ENCODE data around the gene PYGB.
A peak's percentile ranks its signal among the peaks of the same experiment; 100 is the strongest.
"Not testable (repeated sequence)": the region's sequence is repeated elsewhere in the genome, so short reads cannot be mapped to it uniquely, and the experiment has no call there.

PYGB gene

DNA sequence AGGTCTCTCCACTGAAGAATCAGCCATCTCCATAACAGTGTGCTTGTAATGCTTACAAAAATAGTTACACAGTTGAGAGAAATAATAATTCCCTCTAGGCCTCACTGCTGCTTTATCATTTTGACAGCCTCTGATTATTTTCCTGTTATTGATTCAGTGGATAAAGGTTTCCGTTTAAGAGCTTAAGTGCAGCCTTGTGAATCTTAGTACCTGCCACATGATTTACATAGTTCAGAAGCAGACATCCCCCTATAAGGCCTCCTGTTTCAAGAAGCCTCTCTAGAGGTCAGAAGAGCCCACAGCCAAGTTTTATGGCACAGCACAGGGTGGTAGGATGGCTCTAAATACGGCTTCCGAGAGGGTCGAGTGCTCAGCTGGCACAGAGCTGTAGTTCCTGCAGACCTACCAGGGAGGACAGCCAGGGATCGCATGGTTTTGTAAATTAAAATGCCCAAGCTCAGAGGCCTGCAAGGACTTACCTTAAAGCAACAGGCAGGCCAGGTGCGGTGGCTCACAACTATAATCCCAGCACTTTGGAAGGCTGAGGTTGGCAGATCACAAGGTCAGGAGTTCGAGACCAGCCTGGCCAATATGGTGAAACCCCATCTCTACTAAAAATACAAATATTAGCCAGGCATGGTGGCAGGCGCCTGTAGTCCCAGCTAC, 17.6 kb upstream of the PYGB start:
- DNase-seq = no peak

DNA sequence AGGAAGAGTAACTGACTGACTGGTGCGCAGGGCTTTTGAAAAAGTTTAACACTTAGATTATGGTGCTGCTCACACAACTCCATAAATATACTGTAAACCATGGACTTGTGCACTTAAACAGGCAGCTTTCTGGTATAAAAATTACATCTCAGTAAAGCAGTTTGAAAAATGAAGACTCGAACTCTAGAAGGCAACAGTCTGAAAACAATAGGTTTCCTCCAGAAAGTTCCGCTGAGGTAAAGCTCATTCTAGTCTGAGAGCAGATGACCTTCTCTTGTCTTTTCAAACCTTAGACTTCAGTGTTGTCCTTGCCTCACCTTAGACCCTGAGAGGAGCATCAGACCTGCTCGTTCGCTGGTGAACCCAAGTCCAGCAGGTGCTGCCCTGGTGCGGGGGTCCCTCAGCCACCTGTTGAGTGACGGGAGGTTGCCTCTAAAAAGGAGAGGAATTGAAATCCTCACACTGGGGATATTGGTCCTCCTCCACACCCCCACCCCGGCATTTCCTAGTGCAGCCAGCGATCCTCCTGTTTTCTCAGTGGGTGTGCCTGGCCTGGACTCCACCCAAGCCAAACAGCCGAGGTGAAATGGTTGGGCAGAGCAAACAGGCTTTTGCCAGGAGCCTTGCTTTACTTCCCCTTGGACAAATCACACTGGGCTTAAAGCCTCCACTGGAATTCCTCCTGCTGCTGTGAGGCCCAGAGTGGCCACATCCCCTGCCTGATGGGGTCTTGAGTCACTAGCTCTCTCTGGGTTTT, 14.7 kb upstream of the PYGB start:
- peak; percentile 60 for DNase-seq

DNA sequence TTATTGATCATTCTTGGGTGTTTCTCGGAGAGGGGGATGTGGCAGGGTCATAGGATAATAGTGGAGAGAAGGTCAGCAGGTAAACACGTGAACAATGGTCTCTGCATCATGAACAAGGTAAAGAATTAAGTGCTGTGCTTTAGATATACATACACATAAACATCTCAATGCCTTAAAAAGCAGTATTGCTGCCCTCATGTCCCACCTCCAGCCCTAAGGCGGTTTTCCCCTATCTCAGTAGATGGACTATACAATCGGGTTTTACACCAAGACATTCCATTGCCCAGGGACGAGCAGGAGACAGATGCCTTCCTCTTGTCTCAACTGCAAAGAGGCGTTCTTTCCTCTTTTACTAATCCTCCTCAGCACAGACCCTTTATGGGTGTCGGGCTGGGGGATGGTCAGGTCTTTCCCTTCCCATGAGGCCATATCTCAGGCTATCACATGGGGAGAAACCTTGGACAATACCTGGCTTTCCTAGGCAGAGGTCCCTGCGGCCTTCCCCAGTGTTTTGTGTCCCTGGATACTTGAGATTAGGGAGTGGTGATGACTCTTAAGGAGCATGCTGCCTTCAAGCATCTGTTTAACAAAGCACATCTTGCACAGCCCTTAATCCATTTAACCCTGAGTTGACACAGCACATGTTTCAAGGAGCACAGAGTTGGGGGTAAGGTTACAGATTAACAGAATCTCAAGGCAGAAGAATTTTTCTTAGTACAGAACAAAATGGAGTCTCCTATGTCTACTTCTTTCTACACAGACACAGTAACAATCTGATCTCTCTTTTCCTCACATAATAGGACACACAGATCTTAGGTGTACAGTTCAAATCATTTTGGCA, 13.7 kb upstream of the PYGB start:
- DNase-seq = not testable (repeated sequence)

DNA sequence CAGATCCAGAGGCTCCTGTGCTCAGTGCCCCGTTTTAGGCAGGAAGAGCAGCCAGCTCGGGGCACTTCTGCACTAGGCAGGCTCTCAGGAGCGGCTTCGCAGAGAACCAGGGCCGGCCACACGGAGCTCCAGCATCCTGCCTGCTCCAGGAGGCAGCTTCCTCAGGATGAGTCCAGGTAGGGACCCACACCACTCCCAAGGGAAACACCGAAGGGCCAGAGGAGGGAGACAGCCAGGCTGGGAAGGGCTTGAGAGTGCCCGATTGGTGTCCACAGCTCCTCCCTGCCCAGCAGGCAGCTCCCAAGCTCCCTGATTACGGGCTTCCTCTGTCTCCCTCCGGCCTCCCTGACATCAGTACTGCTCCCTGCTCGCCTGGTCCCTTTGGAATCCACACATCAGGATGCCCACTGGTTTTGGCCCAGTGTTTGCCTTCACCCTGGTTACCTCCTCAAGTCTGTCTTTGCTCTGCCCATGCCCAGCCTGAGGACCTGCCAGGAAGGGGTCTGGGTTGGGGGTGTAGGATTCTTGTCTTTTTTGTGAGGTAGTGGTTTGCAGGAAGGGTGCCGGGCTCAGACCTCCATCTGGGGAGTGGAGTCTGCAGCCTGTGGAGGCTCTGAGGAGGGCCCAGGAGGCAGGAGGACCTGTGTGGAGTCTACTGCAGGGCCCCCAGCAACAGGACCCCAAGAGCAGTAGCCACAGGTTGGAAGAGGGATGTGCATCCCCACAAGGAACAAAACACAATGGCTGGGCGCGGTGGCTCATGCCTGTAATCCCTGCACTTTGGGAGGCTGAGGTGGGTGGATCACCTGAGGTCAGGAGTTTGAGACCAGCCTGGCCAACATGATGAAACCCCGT, 11.2 kb upstream of the PYGB start:
- no peak for DNase-seq

DNA sequence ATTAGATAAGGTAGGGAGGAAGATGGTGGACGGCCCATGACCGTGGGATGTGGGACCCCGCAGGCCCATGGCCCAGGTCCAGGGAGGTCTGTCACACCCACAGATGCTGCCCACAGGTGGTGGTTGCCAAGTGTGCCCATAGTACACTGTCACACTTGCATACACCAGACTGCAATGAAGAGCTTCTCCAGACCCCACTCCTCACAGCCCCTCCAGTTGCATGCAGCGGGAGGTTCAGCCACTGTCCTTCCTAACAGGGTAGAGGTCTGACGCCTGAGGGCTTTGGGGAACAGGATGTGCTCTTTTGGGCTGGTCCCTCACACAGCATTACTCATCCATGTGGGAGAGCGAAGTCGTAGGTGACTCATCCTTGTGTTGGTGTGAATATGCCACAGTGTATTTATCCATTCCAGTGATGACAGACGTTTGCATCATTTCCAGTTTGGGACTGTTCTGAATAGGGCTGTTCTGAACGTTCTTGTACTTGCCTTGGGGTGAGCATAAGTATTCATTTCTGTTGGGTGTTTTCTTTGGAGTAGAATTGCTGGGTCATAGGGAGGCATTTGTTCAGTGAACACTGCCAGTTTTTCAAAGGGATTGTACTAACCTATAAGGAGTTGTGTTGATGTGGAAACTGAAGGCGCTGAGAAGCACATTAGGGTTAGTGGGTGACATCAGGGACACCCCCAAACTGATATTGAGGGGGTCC, 10.1 kb upstream of the PYGB start:
- peak; percentile 100 for DNase-seq

DNA sequence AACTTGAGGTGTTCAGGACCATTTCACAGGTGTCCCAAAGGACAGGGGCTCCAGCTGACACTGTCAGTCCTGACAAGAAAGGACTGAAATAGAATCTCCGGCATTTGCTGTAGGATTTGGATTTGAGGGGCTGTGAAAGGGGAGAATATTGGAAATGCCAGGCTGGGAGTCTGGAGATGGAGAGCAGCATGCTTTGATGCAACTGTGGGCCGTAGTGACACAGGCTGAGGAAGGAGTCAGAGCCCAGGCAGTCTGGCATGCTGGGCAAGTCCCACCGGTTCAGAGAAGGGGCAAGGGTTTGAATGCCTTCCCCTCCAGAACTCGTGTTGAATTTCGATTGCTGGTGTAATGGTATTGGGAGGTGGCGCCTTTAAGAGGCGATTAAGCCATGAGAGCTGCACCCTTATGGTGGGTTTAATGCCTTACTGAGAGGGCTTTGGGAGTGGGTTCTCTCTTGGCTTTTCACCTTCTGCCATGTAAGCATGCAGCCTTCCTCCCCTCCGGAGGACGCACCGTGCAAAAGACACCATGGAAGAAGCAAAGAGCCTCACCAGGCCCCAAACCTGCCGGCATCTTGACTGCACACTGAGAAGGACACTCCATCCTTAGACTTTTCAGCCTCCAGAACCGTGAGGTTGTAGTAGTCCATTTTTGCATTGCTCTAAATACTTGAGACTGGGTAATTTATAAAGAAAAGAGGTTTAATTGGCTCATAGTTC, 9.4 kb upstream of the PYGB start:
- DNase-seq = peak; percentile 59

DNA sequence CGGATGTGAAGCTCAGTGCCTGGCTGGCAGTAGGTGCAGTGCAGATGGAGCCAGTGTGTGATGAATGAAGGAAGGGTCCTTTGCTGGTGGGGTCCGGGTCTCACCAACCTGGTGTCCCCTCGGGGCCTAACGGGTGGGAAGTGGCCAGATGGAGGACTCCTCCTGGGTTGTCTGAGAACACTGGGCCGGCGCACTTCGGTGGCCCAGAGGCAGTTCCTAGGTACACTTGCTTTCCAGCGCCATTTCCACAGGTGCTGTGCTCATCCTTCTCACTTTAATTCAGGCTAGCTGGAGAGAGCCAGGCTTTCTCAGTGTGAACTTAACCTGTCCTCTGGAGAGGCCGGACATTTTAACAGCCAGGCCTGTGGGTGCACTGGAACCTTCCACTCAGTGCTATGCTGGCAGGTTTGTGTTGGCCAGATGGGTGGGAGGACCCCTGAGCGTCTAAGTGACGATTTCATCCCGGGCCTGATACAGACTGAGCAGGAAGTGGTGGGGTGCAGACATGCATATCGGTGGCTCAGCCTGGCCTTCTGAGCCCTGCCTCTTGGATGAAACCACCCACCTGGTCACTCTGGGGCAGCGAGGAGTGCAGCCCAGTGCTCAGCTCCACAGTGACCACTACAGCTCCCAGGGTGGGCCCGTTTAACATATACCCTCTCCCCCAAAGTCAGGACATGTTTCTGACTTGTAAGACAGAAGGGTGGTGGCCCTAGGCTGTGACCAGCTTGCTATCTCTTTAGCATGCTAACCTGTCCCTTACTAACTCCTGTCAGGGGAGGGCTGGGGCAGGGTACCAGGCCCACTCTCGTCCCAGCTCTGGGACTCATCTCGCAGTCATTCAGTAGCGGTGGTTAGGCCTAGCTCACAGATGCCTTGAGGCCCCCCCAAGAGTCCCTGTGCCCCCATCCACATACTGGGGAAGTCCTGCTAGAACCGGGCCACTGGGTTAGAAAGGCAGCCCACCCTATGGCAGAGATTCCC, 8.2 kb upstream of the PYGB start:
- DNase-seq = no peak

DNA sequence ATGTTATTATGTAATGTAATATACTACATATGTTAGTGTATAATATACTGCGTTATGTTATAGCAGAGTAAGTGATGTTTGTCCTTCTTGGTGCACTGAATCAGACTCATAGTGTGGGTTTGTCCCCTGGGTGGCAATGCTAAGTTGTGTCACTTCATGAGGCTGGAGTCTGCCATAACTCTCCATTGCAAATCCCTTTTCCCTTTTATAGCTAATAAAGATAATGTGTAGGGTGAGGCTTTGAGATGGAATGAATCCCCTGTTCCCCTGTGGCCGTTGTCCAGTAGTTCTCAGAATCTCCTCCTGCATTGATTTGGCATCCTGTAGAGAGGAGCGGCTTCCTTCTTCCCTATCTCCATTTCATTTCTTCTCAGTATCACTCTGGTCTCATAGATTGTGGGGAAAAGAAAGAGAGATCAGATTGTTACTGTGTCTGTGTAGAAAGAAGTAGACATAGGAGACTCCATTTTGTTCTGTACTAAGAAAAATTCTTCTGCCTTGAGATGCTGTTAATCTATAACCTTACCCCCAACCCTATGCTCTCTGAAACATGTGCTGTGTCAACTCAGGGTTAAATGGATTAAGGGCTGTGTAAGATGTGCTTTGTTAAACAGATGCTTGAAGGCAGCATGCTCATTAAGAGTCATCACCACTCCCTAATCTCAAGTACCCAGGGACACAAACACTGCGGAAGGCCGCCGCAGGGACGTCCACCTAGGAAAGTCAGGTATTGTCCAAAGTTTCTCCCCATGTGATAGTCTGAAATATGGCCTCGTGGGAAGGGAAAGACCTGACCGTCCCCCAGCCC, 6.8 kb upstream of the PYGB start:
- DNase-seq = not testable (repeated sequence)

DNA sequence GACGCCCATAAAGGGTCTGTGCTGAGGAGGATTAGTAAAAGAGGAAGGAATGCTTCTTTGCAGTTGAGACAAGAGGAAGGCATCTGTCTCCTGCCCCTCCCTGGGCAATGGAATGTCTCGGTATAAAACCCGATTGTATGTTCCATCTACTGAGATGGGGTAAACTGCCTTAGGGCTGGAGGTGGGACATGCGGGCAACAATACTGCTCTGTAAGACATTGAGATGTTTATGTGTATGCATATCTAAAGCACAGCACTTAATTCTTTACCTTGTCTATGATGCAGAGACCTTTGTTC, 6.3 kb upstream of the PYGB start:
- DNase-seq = not testable (repeated sequence)

DNA sequence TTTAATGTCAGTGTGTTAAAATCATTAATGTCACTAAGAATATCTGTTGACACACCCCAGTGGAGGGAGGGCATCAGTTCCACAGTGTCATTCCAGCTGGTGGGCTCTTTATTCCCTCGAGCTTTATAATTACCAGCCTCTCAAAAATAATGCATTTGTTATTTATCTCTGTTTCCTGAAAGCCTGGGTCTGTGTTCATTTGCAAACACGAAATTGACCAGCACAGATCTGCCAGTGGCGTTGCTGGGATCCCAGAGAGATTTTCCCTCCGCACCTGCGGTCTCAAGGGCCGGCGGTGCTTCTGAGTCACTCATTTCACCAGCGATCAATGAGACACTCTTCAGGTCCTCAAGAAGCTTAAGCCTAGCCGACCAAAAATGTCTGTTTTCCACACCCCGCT, 5.7 kb upstream of the PYGB start:
- no peak for DNase-seq

DNA sequence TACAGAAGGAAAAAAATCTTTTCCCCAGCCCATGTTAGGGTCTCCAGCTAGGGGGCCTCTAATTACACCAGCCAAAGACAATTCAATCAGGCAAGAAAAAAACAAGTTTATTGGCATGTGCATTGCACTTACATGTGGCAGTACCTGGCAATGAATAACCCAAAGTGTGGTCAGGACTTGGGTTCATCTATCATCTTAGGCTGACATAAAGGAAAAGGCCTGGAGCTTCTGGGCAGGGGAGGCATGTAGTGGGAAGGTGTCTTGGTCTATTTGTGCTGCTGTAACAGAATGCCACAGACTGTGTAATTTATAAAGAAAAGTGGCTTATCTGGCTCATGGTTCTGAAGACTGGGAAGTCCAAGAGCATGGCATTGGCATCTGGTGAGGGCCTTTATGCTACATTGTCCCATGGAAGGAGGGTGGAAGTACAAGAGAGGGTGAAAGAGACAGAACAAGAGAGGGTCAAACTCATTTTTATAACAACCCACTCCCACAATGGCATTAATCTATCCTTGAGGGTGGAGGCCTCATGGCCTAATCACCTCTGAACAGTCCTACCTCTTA, 4.4 kb upstream of the PYGB start:
- no peak for DNase-seq

DNA sequence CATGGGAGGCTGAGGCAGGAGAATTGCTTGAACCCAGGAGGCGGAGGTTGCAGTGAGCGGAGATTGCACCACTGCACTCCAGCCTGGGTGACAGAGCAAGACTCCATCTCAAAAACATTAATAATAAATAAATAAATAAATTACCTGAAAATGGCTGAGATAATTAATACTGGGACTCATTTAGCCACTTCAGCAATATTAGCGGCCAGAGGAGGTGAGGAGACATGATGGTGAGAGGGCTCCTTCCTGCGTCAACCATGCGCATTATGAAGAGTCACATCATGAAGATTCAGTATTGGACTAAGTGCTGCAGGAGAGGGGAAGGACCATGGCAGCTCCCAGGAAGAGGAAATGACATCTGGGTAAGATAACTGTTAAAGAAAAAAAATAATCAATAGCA, 2.9 kb upstream of the PYGB start:
- DNase-seq = no peak

DNA sequence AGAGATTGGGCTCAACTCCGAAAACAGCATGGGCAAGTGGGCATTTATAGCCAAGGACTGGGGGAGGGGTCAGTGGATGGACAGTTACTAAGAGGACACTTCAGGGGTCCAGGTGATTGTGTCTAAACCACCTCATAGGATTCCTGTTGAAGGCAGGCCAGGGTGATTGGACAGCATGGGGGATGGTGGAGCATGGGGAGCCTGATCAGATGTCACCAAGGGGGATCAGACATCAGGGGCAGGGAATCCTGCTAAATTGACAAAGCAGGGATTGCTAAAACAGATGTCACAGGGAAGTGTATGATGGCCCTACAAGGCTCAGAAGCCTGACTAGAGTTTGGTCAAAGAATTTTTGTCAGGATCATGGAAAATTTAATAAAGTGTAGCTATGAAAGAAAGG, 2.4 kb upstream of the PYGB start:
- no peak for DNase-seq

DNA sequence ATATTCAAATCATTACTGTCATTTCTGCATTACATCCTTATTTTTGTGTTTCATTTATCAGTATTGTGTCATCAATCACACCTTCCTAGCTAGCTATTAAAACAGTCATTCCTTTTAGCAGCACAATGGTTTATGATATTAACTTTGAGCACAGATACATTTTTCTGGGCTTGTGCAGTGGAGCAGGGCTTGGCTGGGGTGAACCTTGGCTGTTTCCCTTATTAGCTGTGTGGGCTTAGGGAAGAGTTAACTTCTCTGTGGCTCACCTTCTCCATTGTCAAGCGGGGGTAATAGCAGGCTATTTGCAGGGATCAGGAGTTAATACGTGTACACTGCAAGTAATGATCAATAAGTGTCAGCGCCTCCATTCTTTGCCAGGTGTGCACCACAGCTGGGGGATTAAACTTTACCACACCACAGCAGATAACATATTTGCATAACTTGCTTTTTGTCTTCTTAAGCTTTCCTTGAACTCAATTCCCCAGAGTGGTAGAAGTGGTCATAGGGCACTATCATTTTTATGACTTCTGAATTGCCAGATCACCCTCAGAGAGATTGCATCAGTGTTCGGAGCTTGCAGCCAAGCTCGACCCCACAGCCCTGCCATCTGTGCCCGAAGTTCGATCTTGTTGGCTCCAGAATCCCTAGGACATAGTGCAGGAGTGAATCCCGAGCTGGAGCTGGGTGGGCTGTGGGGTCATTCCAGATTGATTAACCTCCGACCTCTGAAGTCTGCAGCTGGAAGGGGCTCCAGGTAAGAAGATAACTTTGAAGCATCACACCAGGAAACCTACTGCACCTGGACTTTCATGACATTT, 1.5 kb upstream of the PYGB start:
- no peak for DNase-seq

DNA sequence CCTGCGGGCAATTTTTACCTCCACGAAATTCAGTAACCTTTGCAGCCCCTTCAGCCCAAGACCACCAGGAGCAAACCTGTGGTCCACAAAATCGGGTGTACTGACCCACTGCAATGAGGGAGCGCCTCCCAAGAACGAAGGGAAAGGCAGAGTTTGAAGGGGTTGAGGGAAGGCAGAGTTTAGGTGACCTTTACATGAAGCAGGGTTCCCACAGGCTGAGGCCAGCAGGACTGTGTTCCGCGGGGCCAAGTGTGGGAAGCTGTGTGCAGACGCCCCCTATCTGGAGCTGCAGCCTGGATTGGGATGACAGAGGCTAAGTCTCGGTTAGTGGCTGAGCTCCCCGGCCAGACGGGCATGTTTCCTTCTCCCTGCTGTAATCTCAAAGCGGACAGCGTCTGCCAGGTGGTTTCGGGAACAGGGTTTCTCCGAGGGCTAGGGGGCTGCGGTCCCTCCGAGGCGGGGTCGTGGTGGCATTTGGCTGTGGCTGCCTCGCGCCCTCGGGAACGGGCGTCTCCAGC, 826 bp upstream of the PYGB start:
- DNase-seq = peak; percentile 61

DNA sequence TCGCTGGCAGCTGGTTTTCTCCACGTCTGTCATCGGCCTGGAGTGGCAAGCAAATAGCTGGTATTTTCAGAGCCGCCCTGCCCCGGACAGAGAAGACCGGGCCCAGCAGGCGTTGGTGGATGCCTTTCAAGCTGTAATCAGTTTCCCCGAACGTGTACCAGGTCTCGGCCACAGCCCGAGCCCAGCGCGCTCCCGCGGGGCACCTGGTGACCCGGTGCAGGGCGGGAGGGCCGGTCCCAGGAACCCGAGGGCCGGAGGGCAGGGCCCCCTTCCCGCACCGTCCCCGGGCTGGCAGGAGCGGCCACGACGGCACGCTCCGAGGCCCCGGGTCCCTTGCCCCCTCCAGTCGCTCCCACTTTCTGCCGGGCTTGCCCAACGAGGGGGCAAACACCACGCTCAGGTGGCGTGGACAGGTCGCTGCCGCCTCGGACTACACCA, 348 bp upstream of the PYGB start:
- no peak for DNase-seq

DNA sequence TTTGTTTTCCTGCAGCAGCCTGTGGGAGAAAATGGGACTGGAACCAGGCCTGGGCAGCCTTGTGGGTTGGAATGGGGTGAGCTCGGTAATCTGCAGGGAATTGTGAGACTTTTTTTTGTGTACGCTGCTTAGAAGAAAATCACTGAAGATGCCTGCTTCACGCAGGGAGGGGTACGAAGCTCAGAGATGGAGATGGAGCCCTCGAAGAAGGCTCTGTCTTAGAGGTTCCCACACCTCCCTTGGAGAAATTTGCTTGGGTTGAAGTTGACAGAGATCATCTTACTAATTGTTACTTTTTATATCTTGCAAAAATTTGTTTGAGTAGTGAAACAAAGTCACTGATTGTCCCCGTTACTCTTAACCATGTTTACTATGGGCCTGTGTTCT, 894 bp downstream of the PYGB start:
- no peak for DNase-seq

All from fibroblast of skin of abdomen (primary cell).